Prostate gland (tissue), 2 donors: Measurements from ENCODE around the gene KMT2C.

Experiments used
- POLR2A ChIP-seq: fragments of 450-650 bp; IDR thresholded peaks from one replicate; pipeline ENCODE4 v1.6.1; 2016; ENCODE audit warnings: antibody characterized with exemption, mild to moderate bottlenecking
- TF ChIP-seq, protein P1 (sequence below), 4 experiments: fragments of 200-600 bp in 2 of 4; fragments of 450-650 bp in 2 of 4; sonication (generic) in 2 of 4; IDR thresholded peaks; 1 replicate in 3 of 4; 2 replicates in 1 of 4; pipeline ENCODE4 v1.5.1; 2016 to 2019; ENCODE audit warnings: antibody characterized with exemption in 4 of 4, mild to moderate bottlenecking in 2 of 4, moderate library complexity in 2 of 4

GRCh38 chr7:152158801-152159587 is 276.8 kb downstream of the KMT2C start:
- TF ChIP-seq, protein P1, sequence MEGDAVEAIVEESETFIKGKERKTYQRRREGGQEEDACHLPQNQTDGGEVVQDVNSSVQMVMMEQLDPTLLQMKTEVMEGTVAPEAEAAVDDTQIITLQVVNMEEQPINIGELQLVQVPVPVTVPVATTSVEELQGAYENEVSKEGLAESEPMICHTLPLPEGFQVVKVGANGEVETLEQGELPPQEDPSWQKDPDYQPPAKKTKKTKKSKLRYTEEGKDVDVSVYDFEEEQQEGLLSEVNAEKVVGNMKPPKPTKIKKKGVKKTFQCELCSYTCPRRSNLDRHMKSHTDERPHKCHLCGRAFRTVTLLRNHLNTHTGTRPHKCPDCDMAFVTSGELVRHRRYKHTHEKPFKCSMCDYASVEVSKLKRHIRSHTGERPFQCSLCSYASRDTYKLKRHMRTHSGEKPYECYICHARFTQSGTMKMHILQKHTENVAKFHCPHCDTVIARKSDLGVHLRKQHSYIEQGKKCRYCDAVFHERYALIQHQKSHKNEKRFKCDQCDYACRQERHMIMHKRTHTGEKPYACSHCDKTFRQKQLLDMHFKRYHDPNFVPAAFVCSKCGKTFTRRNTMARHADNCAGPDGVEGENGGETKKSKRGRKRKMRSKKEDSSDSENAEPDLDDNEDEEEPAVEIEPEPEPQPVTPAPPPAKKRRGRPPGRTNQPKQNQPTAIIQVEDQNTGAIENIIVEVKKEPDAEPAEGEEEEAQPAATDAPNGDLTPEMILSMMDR (IDR thresholded peaks at IDR 0.05): no peak
- no peak for TF ChIP-seq POLR2A
